HepG2 (cell line): Measurements from ENCODE around the gene ZPR1. TPM values are rescaled to one million over a fixed set of nuclear protein-coding genes. Genes with fewer than 3 reads are reported as not detected.

Source experiments
- AKAP8 ChIP-seq: sonication (generic); formaldehyde crosslinking; IDR thresholded peaks from 2 replicates; pipeline ENCODE4 v1.5.1; 2020; ENCODE audit warnings: mild to moderate bottlenecking, missing genetic modification reagents
- BCL6 ChIP-seq: IDR thresholded peaks from 2 replicates; pipeline ENCODE4 v1.6.1; 2016; ENCODE audit warnings: missing genetic modification reagents, missing compliant biosample characterization
- DMAP1 ChIP-seq: IDR thresholded peaks from 2 replicates; pipeline ENCODE4 v1.6.1; 2016
- GPN1 ChIP-seq: sonication (generic); formaldehyde crosslinking; IDR thresholded peaks from 2 replicates; pipeline ENCODE4 v1.5.1; 2020; ENCODE audit warnings: missing genetic modification reagents, borderline replicate concordance
- IKZF4 ChIP-seq: sonication (generic); formaldehyde crosslinking; IDR thresholded peaks from 2 replicates; pipeline ENCODE4 v1.5.1; 2020; ENCODE audit warnings: borderline replicate concordance, mild to moderate bottlenecking, low read depth, missing genetic modification reagents; ENCODE audit errors: not compliant biosample characterization
- KDM5B ChIP-seq: sonication (generic); formaldehyde crosslinking; IDR thresholded peaks from 2 replicates; pipeline ENCODE4 v1.4.0; 2020; ENCODE audit warnings: missing genetic modification reagents, mild to moderate bottlenecking, borderline replicate concordance
- KLF13 ChIP-seq: sonication (generic); formaldehyde crosslinking; IDR thresholded peaks from 2 replicates; pipeline ENCODE4 v1.4.0; 2020; ENCODE audit warnings: mild to moderate bottlenecking, missing genetic modification reagents
- PAF1 ChIP-seq: IDR thresholded peaks from 2 replicates; pipeline ENCODE4 v1.6.1; 2016; ENCODE audit warnings: missing genetic modification reagents, missing compliant biosample characterization
- PHB2 ChIP-seq: fragments of 450-650 bp; IDR thresholded peaks from 2 replicates; pipeline ENCODE4 v1.6.1; 2018; ENCODE audit not compliant: partially characterized antibody
- SIX4 ChIP-seq: sonication (generic); formaldehyde crosslinking; IDR thresholded peaks from 2 replicates; pipeline ENCODE4 v1.4.0; 2020; ENCODE audit warnings: missing genetic modification reagents
- TBX2 ChIP-seq: sonication (generic); formaldehyde crosslinking; IDR thresholded peaks from 2 replicates; pipeline ENCODE4 v1.5.0; 2020; ENCODE audit warnings: missing genetic modification reagents, mild to moderate bottlenecking, borderline replicate concordance
- ZFP90 ChIP-seq: sonication (generic); formaldehyde crosslinking; IDR thresholded peaks from 2 replicates; pipeline ENCODE4 v1.8.0; 2022; ENCODE audit warnings: missing genetic modification reagents, mild to moderate bottlenecking, inconsistent platforms, borderline replicate concordance
- ZMAT3 ChIP-seq: sonication (generic); formaldehyde crosslinking; conservative IDR thresholded peaks from 2 replicates; pipeline ENCODE4 v1.7.0; 2021; ENCODE audit warnings: missing genetic modification reagents
- ZNF570 ChIP-seq: sonication (generic); formaldehyde crosslinking; IDR thresholded peaks from 2 replicates; pipeline ENCODE4 v1.4.0; 2020; ENCODE audit warnings: mild to moderate bottlenecking, missing genetic modification reagents, borderline replicate concordance
- ZNF619 ChIP-seq: sonication (generic); formaldehyde crosslinking; IDR thresholded peaks from 2 replicates; pipeline ENCODE4 v1.4.0; 2020; ENCODE audit warnings: mild to moderate bottlenecking, missing genetic modification reagents
- ZSCAN9 ChIP-seq: IDR thresholded peaks from 2 replicates; pipeline ENCODE4 v1.6.1; 2016; ENCODE audit warnings: borderline replicate concordance
- polyA plus RNA-seq, 8 experiments: library from polyadenylated mRNA; depleted of rRNA in 3 of 8; stranded (reverse) in 7 of 8; unstranded in 1 of 8; fragments of >200 nt; fragmentation: Illumina TruSeq in 4 of 8; extraction: Trizol in 4 of 8; gene quantifications; 2 replicates each; pipeline versions ENCODE4 v1.2.1 to v1.2.3, GENCODE V29; 2011 to 2016; ENCODE audit warnings: low read depth in 4 of 8, missing spikeins in 1 of 8, mixed read lengths in 1 of 8; ENCODE audit not compliant: insufficient read depth in 1 of 8
- total RNA-seq, 5 experiments: library from RNA; depleted of rRNA; stranded (reverse); fragments of >200 nt; fragmentation: Illumina TruSeq; extraction: Trizol; gene quantifications; 2 replicates each; pipeline ENCODE4 v1.2.3, GENCODE V29; 2016; ENCODE audit warnings: low read depth in 1 of 5
- TF ChIP-seq, protein P1 (sequence below): sonication (generic); formaldehyde crosslinking; conservative IDR thresholded peaks from 2 replicates; pipeline ENCODE4 v1.8.0; 2022; ENCODE audit warnings: missing genetic modification reagents
- TF ChIP-seq, protein P2 (sequence below): sonication (generic); formaldehyde crosslinking; IDR thresholded peaks from 2 replicates; pipeline ENCODE4 v1.8.0; 2022; ENCODE audit warnings: mild to moderate bottlenecking, missing genetic modification reagents, borderline replicate concordance
- TF ChIP-seq, protein P3 (sequence below): sonication (generic); formaldehyde crosslinking; IDR thresholded peaks from 2 replicates; pipeline ENCODE4 v1.5.1; 2020; ENCODE audit warnings: mild to moderate bottlenecking, missing genetic modification reagents, moderate library complexity
- TF ChIP-seq, protein P4 (sequence below): sonication (generic); formaldehyde crosslinking; IDR thresholded peaks from 2 replicates; pipeline ENCODE4 v1.5.1; 2020; ENCODE audit warnings: mild to moderate bottlenecking, missing genetic modification reagents, moderate library complexity

The ZPR1 gene
- total and polyA plus RNA-seq, 2 of the 13 experiments (the other 11 are each of a cell fraction or from before 2014, with no cell fraction given) = 40.0 to 79.3 TPM

DNA sequence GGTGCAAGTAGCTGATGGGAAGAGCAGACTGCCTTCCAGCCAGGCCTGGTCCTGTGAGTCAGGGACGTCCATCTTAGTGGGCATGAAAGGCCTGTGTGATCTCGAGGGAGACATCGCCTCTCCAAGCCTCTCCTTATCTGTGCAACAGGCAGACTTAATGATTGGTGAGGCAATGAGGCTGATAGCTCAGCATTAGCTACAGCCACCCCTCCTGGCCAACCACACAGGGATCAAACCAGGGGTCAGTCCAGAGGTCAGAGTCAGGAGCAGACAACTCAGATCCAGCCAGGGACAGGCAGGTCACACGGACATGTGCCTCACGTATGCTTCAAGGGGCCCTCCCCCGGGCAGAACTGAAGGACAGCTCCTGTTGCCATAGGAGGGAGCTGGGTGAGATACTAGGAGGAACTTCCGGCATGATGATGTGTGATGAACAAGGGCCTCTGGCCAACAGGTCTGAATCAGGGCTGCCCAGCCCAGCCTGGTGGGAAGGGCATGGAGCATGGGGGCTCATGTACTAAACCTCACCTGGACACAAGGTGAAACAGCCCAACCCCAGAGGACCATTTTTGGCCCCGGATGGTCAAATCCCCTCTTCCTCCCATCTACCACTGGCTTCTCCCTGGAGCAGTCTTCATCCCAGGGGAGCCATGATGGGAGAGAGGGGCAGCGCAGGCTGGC, 39.1 kb upstream of the ZPR1 start (continued):
- TF ChIP-seq, protein P1, sequence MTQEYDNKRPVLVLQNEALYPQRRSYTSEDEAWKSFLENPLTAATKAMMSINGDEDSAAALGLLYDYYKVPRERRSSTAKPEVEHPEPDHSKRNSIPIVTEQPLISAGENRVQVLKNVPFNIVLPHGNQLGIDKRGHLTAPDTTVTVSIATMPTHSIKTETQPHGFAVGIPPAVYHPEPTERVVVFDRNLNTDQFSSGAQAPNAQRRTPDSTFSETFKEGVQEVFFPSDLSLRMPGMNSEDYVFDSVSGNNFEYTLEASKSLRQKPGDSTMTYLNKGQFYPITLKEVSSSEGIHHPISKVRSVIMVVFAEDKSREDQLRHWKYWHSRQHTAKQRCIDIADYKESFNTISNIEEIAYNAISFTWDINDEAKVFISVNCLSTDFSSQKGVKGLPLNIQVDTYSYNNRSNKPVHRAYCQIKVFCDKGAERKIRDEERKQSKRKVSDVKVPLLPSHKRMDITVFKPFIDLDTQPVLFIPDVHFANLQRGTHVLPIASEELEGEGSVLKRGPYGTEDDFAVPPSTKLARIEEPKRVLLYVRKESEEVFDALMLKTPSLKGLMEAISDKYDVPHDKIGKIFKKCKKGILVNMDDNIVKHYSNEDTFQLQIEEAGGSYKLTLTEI (CRISPR knock-in tag) = no peak
- TF ChIP-seq, protein P2, sequence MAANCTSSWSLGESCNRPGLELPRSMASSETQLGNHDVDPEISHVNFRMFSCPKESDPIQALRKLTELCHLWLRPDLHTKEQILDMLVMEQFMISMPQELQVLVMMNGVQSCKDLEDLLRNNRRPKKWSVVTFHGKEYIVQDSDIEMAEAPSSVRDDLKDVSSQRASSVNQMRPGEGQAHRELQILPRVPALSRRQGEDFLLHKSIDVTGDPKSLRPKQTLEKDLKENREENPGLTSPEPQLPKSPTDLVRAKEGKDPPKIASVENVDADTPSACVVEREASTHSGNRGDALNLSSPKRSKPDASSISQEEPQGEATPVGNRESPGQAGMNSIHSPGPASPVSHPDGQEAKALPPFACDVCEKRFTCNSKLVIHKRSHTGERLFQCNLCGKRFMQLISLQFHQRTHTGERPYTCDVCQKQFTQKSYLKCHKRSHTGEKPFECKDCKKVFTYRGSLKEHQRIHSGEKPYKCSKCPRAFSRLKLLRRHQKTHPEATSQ (CRISPR knock-in tag) = 0 out of 2 replicates have a peak, but pooled peaks have one; percentile 4
- TF ChIP-seq DMAP1 (CRISPR knock-in tag) (no peak; the same call in 1 of the 2 replicates), ZSCAN9 (CRISPR knock-in tag) (peak; percentile 28; the same call in 1 of the 2 replicates), GPN1 (CRISPR knock-in tag) (no peak), ZMAT3 (CRISPR knock-in tag) (peak; percentile 84), PAF1 (CRISPR knock-in tag) (no peak), BCL6 (CRISPR knock-in tag) (peak; percentile 83), IKZF4 (peak; percentile 73), SIX4 (CRISPR knock-in tag) (peak; percentile 37; the same call in 1 of the 2 replicates), ZFP90 (CRISPR knock-in tag) (no peak; the same call in 1 of the 2 replicates), TBX2 (peak; percentile 83; the same call in 1 of the 2 replicates), ZNF570 (CRISPR knock-in tag) (no peak), PHB2 (no peak), KLF13 (no peak), ZNF619 (CRISPR knock-in tag) (peak; percentile 16; the same call in 1 of the 2 replicates), KDM5B (CRISPR knock-in tag) (peak; percentile 88), AKAP8 (CRISPR knock-in tag) (peak; percentile 79; the same call in 1 of the 2 replicates)
- TF ChIP-seq, protein P3, sequence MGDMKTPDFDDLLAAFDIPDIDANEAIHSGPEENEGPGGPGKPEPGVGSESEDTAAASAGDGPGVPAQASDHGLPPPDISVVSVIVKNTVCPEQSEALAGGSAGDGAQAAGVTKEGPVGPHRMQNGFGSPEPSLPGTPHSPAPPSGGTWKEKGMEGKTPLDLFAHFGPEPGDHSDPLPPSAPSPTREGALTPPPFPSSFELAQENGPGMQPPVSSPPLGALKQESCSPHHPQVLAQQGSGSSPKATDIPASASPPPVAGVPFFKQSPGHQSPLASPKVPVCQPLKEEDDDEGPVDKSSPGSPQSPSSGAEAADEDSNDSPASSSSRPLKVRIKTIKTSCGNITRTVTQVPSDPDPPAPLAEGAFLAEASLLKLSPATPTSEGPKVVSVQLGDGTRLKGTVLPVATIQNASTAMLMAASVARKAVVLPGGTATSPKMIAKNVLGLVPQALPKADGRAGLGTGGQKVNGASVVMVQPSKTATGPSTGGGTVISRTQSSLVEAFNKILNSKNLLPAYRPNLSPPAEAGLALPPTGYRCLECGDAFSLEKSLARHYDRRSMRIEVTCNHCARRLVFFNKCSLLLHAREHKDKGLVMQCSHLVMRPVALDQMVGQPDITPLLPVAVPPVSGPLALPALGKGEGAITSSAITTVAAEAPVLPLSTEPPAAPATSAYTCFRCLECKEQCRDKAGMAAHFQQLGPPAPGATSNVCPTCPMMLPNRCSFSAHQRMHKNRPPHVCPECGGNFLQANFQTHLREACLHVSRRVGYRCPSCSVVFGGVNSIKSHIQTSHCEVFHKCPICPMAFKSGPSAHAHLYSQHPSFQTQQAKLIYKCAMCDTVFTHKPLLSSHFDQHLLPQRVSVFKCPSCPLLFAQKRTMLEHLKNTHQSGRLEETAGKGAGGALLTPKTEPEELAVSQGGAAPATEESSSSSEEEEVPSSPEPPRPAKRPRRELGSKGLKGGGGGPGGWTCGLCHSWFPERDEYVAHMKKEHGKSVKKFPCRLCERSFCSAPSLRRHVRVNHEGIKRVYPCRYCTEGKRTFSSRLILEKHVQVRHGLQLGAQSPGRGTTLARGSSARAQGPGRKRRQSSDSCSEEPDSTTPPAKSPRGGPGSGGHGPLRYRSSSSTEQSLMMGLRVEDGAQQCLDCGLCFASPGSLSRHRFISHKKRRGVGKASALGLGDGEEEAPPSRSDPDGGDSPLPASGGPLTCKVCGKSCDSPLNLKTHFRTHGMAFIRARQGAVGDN (CRISPR knock-in tag) = peak; percentile 92
- TF ChIP-seq, protein P4, sequence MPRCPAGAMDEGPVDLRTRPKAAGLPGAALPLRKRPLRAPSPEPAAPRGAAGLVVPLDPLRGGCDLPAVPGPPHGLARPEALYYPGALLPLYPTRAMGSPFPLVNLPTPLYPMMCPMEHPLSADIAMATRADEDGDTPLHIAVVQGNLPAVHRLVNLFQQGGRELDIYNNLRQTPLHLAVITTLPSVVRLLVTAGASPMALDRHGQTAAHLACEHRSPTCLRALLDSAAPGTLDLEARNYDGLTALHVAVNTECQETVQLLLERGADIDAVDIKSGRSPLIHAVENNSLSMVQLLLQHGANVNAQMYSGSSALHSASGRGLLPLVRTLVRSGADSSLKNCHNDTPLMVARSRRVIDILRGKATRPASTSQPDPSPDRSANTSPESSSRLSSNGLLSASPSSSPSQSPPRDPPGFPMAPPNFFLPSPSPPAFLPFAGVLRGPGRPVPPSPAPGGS (CRISPR knock-in tag) = peak; percentile 85; the same call in 1 of the 2 replicates
